Measurements from ENCODE around the gene IFNK.

Gene IFNK

GRCh38 chr9:27514551-27514950 is 9.5 kb upstream of the IFNK start:
- DNase-seq = no peak

DNA sequence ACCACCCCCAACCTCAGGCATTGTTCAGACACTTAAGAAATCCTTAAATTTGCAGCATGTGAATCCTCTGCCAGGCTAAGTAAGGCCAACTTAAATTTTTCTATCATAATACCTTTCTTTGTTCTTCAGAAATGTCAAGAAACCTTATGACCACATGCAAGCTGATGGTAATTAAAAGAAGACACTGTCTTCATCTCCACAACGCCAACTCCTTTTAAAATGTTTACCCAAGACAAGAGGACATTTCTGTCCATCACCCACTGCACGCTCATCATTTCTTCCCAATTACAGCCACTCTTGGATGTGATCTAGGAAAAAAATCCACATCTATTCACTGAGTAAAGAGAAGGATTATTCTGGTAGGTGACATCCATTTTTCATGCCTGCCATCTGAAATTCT is 6.1 kb upstream of the IFNK start:
- no peak for DNase-seq

DNA sequence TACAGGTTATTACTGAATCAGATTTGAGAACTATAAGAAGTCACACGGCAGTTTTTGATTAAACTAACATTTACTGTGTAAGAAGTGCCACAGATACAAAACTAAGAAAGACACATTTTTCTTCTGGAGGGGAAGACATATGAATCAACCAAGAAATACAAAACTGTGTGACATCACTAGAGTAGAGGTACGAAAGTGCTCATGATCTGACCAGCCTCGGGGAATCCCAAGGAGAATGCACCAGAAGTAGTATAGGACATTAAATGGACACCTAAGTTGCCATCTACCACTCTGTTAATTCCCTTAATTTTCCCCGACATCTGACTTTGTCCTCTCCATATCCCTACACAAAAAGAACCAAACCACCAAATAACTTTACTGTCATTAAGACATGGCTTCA is 5.3 kb upstream of the IFNK start:
- DNase-seq = no peak

GRCh38 chr9:27519466-27520465 is 4.3 kb upstream of the IFNK start:
- no peak for DNase-seq

DNA sequence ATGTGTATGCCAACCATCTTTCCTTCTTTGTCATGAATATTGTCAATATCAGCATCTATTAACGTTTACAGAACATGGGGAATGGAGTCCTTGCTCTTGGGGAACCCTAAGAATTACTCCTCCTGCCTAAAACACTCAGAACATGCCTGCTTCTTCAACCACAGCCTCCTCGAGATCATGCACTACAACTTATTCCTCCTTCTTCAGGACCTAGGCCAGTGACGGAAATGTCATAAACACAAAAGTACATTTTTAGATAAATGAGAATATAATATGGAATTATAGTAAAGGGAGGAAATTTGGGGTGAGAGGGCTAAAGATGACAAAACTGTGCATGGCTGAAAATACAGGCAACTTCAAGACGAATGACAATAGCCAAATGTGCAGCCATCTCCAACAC is 3.1 kb upstream of the IFNK start:
- DNase-seq = no peak

GRCh38 chr9:27523141-27523540 is 949 bp upstream of the IFNK start:
- DNase-seq = no peak

- no peak for DNase-seq
These were observed 3.6 kb downstream of the IFNK start for GRCh38 chr9:27527702-27528075.

DNA sequence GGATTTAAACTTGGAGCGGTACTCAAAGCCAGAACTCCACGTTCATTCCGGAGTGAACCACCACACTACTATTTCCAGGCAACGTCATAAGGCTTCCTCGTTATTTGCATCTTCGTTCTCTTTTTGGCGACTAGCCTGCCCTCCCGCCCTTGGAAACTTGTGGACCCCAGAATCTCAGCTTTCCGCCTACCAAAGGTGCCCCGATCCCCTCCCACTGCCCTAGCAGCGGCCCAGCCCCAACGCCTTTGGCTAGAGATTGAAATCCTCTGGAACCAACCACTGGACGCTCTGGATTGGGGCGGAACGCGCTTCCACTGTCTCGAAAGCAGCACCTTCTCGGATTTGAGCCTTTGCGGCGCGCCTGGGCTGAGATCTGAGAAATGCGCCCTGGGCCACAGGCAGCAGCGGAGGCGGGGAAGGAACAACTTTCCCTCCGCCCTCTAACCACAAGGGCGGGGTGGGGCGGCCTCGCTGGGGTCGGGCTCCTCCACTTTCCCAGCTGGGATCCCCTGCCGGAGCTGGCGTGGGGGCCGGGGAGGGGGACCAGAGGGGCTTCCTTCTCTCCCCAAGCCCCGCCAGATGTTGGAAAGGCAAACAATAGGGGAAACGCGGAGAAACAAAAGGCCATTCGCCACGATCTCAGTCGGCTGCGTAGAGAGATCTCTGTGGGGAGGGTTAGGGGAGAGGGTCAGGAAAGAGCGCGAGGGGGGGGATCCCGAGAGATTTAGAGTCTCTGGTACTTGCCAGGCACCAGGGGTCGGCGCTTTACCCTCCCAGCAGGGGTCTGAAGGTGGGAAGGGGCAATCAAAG is 4.2 kb downstream of the IFNK start:
- DNase-seq = peak; percentile 62

GRCh38 chr9:27528886-27529315 is 4.8 kb downstream of the IFNK start:
- DNase-seq = peak; percentile 44

DNA sequence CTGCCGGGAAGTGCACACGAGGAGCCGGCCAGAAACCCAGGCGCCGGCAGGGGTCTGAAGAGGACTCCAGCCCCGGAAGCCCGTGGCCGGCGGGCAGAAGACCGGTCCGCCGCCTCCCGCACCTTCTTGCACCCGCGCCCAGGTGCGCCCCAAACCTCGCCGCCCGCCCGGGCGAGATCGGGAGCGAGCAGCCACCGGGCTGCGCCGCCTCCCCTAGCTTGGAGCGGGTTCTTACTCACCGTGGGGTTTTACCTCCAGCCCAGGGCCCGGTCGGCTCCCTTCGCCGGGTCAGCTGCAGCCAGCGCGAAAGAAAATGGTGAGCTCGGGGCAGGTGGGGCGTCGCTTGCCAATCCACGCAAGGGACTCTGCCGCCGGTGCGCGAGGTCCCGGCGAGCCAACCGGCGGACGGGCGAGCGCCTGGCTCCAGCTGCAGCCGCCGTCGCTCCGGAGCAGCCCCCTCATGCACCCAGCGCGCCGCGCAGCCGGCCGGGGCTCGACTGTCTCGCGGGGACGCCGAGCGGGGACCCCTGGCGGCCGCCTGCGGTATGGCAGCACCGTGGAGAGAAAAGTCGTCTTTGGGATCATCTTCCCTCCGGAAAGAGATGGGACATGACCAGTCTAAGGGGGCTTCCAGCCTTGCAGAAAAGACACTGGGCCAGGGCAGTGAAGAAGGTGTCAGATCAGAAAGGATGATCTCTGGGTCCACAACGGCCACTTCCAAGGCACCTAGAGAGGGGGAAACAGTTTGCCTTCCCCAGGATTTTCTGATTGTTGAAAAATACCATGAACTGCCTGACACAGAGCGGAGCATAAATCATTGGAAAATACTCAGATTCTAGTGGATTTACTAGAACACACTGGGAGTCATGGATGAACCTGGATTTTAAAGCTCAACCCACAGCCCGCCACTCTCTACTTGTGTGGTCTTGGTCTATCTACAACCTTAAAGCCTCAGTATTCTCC is 5.5 kb downstream of the IFNK start, which contains the start of gene MOB3B:
Gene MOB3B (minus strand): TSS at position 499 of the 963 bp plus-strand sequence. CDS start 74,264 bp downstream, outside the sequence.
- peak; percentile 82 for DNase-seq

GRCh38 chr9:27530915-27531755 is 7.0 kb downstream of the IFNK start:
- DNase-seq = no peak

DNA sequence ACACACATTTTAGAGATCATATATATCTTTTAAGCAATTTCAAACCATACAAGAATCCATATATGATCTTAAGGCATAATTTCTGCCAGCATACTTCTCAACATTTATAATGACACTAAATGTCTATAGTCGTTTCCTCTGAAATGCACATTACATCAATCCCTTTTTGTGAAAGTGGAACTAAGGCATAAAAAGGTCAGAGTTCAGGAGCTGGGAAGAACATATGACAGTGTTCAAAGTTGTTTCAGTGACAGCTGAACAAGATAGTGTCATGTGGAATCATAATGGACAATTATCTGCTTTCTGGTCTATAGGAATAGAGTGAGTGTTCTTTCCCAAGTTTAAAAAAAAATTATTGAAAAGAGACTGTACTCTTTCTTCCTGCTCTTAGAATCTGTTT is 8.0 kb downstream of the IFNK start:
- DNase-seq = no peak

GRCh38 chr9:27533311-27533710 is 9.2 kb downstream of the IFNK start:
- DNase-seq = no peak

DNA sequence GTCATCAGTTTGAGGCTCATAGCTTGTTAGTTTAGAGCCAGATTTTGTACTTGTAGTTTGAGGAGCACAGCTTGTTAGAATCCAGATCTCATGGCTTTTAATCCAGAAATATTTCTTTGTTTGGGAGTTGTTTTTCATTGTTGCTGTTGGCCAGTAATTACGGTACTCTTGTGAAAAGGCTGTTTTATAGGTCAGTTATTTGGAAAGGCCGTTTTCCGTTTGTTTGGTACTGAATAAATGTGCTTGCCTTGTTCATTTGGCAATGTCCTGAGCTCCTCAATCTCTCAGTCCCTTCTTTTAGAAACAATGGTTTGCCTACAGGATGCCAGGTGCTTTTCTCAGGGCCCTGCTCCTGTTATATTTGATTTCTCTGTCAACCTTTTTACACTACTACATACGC is 10.0 kb downstream of the IFNK start:
- no peak for DNase-seq

DNA sequence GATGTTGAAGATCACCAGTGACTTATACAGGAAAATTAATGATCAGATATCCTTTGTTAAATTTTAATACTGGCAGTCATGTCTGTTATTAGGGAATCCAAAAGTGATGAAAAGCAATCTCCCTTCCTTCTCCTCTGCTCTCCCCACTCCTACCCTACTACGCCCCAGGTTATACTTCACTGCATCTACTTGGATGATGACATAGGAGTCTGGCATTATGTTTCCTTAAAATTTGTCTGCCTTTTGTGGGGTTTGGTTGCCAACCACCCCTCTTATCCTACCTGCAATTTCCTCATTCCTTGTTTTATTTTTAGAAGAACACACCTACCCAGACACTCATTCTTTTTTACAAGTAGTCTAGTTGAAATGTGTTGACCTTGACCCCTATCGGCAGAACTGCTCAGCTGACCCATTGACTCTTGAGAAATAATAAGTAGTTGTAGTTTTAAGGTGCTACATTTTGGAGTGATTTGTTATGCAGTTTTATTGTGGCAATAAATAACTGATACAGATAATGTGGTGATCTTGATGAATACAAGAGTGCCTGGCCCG is 10.6 kb downstream of the IFNK start:
- no peak for DNase-seq

GRCh38 chr9:27535701-27536118 is 11.6 kb downstream of the IFNK start:
- no peak for DNase-seq

DNA sequence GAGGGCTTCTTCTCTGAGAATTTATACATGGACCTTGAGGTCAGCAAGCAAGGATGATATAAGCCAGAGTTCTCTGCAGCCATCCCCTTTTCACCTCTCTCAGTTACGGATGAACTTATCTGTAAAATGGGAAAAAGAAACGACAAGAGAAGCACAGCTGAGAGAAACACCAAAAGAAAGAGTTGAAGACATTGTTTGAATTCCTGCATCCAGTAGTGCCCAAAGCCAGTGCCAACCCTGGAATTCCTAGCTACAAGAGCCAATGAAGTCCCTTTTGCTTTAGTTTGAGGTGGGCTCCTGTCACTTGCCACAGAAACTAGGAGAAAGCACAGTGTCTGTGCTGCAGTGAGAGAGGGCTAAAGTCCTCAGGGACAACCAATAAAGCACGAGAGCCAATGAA is 12.1 kb downstream of the IFNK start:
- no peak for DNase-seq

DNA sequence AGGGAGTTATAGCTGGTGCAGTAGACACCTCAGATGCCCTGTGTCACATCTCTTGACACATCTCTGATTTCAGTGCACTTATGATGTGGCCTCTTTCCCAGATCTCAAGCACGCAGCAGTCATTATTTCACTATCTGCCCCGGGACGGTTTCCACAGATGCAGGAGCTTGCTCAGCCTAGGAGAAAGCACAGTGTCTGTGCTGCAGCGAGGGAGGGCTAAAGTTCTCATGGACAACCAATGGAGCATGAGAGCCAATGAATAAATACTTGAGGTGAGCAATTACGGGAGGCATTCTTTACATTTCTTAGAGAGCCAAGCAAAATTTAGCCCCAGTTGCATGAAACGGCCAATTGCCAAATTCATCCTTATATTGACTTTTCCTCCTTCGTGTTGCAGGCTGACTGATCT is 12.9 kb downstream of the IFNK start:
- DNase-seq = no peak

GRCh38 chr9:27537756-27538155 is 13.7 kb downstream of the IFNK start:
- no peak for DNase-seq

DNA sequence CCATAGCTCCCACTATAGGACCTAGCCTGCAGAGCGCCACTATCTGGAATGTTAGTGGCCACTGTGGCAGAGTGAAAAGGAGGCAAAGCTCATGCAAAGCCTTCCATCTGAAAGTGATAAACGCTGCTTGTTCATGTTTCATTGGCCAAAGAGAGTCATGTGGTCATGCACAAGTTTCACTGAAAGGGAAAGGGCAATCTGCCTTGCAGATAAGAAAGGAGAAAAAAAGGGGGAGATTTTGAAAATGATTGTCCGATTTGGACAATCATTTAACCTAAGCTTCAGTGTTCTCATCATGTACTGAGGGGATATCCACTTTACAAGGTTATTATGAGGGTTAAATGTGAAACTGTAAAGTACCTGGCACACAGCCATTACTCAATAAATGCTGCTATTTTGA is 14.6 kb downstream of the IFNK start:
- no peak for DNase-seq

Measured in activated T-cell treated with anti-CD3 and anti-CD28 coated beads, Interleukin-2, amount 50 U/mL, for 1 hour (primary cell).